ENCODE results near the gene MGAT5.
A peak's percentile ranks its signal among the peaks of the same experiment; 100 is the strongest.

The MGAT5 gene

DNA sequence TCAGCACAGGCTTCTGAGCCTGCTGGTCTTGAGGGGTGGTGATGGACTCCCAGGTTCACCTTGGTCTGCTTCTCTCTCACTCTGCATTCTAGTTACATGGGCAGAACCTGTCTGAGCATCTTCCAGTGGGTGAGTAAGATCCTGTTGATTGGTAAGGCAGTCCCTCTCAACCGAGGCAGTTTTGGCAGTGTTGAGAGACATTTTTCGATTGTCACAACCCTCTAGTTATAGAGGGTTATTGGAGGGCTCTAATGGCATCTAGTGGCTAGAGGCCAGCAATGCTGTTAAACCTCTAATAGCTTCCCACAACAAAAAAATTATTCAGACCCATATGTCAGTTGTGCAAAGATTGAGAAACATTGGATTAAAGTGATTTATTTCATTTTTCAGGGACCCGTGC lies 9.3 kb upstream of the MGAT5 start:
- in situ Hi-C loops (cut with HindIII; ENCODE audit: low pct_ligation_motif_present, low sequenced_read_pairs) = no loop called here
- no peak overlapping the region for H3K4me3 ChIP-seq (ENCODE audit: low read depth, low read length)
- TF ChIP-seq, protein P1, sequence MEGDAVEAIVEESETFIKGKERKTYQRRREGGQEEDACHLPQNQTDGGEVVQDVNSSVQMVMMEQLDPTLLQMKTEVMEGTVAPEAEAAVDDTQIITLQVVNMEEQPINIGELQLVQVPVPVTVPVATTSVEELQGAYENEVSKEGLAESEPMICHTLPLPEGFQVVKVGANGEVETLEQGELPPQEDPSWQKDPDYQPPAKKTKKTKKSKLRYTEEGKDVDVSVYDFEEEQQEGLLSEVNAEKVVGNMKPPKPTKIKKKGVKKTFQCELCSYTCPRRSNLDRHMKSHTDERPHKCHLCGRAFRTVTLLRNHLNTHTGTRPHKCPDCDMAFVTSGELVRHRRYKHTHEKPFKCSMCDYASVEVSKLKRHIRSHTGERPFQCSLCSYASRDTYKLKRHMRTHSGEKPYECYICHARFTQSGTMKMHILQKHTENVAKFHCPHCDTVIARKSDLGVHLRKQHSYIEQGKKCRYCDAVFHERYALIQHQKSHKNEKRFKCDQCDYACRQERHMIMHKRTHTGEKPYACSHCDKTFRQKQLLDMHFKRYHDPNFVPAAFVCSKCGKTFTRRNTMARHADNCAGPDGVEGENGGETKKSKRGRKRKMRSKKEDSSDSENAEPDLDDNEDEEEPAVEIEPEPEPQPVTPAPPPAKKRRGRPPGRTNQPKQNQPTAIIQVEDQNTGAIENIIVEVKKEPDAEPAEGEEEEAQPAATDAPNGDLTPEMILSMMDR (IDR thresholded peaks at IDR 0.05; ENCODE audit: low read depth, low read length, missing control alignments) = no peak
- no peak overlapping the region for H3K27ac ChIP-seq
- H3K36me3 ChIP-seq (replicated peaks) = no peaks in the 10 kb centered on the region
- DNase-seq = no peak
- no peaks in the 10 kb centered on the region for H3K27me3 ChIP-seq (replicated peaks)

DNA sequence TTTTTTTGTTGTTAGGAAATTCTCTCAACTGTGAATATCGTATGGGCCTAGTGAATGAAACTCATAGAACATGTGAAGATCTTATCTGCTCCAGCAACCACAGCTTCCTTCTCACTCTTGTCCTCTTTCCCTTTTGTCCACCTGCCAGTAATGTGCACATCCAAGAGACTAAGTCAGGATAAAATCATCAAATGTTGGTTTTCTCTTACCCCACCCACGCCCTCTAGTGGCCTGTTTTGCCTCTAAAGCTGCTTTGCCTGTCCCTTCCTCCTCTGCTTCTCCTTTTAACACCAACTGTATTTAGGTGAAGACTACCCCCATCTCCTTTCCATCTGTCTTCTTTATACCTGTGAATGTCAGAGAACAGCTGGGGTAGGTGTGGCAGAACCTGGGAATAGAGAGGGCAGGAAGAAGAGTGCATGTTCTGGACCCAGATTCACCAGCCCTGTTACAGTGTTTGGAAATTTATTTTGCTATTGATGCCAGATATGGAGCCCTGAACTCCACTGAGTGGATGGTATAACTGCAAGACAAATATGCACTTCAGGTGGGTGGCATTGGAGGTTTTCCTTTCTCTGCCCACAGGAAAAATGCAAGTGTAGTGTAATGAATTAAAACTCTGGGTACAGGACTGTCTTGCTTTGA lies 8.4 kb upstream of the MGAT5 start:
- Histone ChIP-seq H3K27ac (no peak overlapping the region), H3K27me3 (replicated peaks) (no peaks in the 10 kb centered on the region), H3K4me3 (ENCODE audit: low read depth, low read length) (no peak overlapping the region), H3K36me3 (replicated peaks) (no peaks in the 10 kb centered on the region)
- in situ Hi-C loops (cut with HindIII; ENCODE audit: low pct_ligation_motif_present, low sequenced_read_pairs) = no loop called here
- TF ChIP-seq, protein P1 (IDR thresholded peaks at IDR 0.05; ENCODE audit: low read depth, low read length, missing control alignments) = peak; percentile 91
- peak; percentile 76 for DNase-seq

DNA sequence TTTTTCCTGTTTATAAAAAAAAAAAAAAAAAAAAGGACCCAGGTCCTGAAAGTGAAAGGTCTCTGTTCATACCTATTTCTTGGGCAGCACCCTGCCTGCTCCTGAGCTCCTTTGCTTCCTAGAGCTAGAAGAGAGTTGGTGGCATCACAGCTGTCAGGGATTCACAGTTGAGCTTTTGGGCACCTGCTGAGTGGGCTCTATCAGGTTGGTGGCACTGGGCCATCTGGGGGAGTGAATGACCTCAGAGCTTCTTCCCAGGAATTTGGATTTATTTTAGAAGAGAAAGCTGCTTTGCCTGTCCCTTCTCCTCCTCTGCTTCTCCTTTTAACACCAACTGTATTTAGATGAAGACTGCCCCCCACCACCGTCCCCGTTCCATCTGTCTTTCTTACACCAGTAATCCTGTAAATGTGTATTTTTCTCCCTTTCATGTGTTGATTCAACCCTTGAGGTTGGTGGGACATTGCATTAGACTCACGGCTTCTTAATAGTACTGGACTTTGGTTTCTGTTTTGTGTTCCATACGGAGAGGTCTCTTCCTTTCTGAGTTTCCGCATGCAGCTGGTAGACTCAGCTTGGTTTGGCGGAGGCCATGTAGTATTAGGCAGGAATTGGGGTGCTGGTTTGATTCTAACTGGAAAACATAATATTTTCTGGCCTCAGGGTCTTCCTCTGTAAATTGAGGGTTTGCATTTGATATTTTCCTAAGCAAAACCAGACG lies 7.6 kb upstream of the MGAT5 start:
- Histone ChIP-seq H3K36me3 (replicated peaks) (no peaks in the 10 kb centered on the region), H3K4me3 (ENCODE audit: low read depth, low read length) (no peak overlapping the region), H3K27me3 (replicated peaks) (no peaks in the 10 kb centered on the region), H3K27ac (no peak overlapping the region)
- DNase-seq = no peak
- in situ Hi-C loops (cut with HindIII; ENCODE audit: low pct_ligation_motif_present, low sequenced_read_pairs) = no loop called here
- TF ChIP-seq, protein P1 (IDR thresholded peaks at IDR 0.05; ENCODE audit: low read depth, low read length, missing control alignments) = no peak

- TF ChIP-seq, protein P1 (IDR thresholded peaks at IDR 0.05; ENCODE audit: low read depth, low read length, missing control alignments) = no peak
- H3K27ac ChIP-seq = no peak overlapping the region
- in situ Hi-C loops (cut with HindIII; ENCODE audit: low pct_ligation_motif_present, low sequenced_read_pairs) = no loop called here
- no peak overlapping the region for H3K4me3 ChIP-seq (ENCODE audit: low read depth, low read length)
- no peaks in the 10 kb centered on the region for H3K27me3 ChIP-seq (replicated peaks)
- no peaks in the 10 kb centered on the region for H3K36me3 ChIP-seq (replicated peaks)
- no peak for DNase-seq
These were observed 6.2 kb upstream of the MGAT5 start for GRCh38 chr2:134247679-134248078.

DNA sequence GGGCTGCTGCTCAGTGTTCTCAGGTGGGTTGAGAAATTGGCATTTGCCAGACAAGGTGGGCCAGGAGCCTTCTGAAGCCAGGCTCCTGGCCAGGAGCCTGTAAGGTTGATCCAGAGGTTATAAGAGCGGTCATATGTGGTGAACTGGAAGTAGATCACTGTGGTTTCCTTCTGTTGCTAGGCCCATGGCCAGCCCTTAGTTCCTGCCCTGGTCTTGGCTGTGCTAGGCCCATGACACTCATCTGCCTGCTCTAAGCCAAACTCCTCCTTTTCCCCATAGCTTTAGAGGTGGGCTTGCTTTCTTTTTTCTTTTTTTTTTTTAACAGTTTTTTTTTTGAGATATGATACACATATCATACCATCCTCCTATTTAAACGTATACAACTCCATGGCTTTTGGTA lies 5.0 kb upstream of the MGAT5 start:
- Histone ChIP-seq H3K27ac (no peak overlapping the region), H3K36me3 (replicated peaks) (no peaks in the 10 kb centered on the region), H3K27me3 (replicated peaks) (no peaks in the 10 kb centered on the region), H3K4me3 (ENCODE audit: low read depth, low read length) (no peak overlapping the region)
- TF ChIP-seq, protein P1 (IDR thresholded peaks at IDR 0.05; ENCODE audit: low read depth, low read length, missing control alignments) = no peak
- DNase-seq = no peak
- in situ Hi-C loops (cut with HindIII; ENCODE audit: low pct_ligation_motif_present, low sequenced_read_pairs) = no loop called here

Data from brain microvascular endothelial cell (primary cell).